Neutrophil (primary cell): ENCODE results near the gene S100PBP.

Experiments
- H3K27ac ChIP-seq: fragments of 200-600 bp; sonication (generic); 2 replicates; pipeline ENCODE4 v1.5.1; 2016; ENCODE audit warnings: mild to moderate bottlenecking, moderate library complexity
- H3K27me3 ChIP-seq: fragments of 200-600 bp; sonication (generic); 2 replicates; pipeline ENCODE4 v1.6.0; 2016; ENCODE audit warnings: mild to moderate bottlenecking
- H3K36me3 ChIP-seq: fragments of 200-600 bp; sonication (generic); 2 replicates; pipeline ENCODE4 v1.5.1; 2017
- H3K4me1 ChIP-seq, 2 experiments: fragments of 200-600 bp in 1 of 2; sonication (generic) in 1 of 2; 1 replicate in 1 of 2; 2 replicates in 1 of 2; pipeline versions ENCODE4 v1.5.1 to v1.6.1; 2013 to 2016; ENCODE audit warnings: low read depth in 1 of 2, low read length in 1 of 2, mild to moderate bottlenecking in 1 of 2, moderate library complexity in 1 of 2; ENCODE audit not compliant: control insufficient read depth in 1 of 2, insufficient read depth in 1 of 2
- H3K4me3 ChIP-seq, 2 experiments: fragments of 200-600 bp in 1 of 2; sonication (generic) in 1 of 2; 1 replicate in 1 of 2; 2 replicates in 1 of 2; pipeline ENCODE4 v1.5.1; 2013 to 2016; ENCODE audit warnings: low read depth in 1 of 2, low read length in 1 of 2, mild to moderate bottlenecking in 1 of 2, moderate library complexity in 1 of 2
- H3K9me3 ChIP-seq: fragments of 200-600 bp; sonication (generic); 2 replicates; pipeline ENCODE4 v1.5.1; 2016
- CTCF ChIP-seq: fragments of 200-600 bp; sonication (generic); IDR thresholded peaks from 2 replicates; pipeline ENCODE4 v1.5.1; 2016; ENCODE audit warnings: antibody characterized with exemption

The S100PBP gene

GRCh38 chr1:32894019-32894600 is 76.7 kb downstream of the S100PBP start:
- Histone ChIP-seq H3K9me3 (no peaks in the 10 kb centered on the region), H3K4me3 (no peak overlapping the region), H3K36me3 (no peaks in the 10 kb centered on the region), H3K27me3 (peaks cover 100% of the 10 kb centered on the region), H3K4me1 (peaks cover 0 to 10% of the 10 kb centered on the region in 2 experiments), H3K27ac (no peak overlapping the region)
- no peak for TF ChIP-seq CTCF

GRCh38 chr1:32894681-32895080 is 77.2 kb downstream of the S100PBP start:
- H3K9me3 ChIP-seq, result no peaks in the 10 kb centered on the region
- TF ChIP-seq CTCF, result no peak
- H3K4me3 ChIP-seq, result no peak overlapping the region
- no peak overlapping the region for H3K27ac ChIP-seq
- peaks cover 100% of the 10 kb centered on the region for H3K27me3 ChIP-seq
- H3K36me3 ChIP-seq, result no peaks in the 10 kb centered on the region
- H3K4me1 ChIP-seq, result peaks cover 0 to 10% of the 10 kb centered on the region in 2 experiments

GRCh38 chr1:32895325-32896215 is 78.1 kb downstream of the S100PBP start:
- Histone ChIP-seq H3K4me3 (no peak overlapping the region), H3K27me3 (peaks cover 100% of the 10 kb centered on the region)

GRCh38 chr1:32896451-32896850 is 79.0 kb downstream of the S100PBP start:
- Histone ChIP-seq H3K27ac (no peak overlapping the region), H3K36me3 (no peaks in the 10 kb centered on the region), H3K4me1 (peaks cover 0 to 10% of the 10 kb centered on the region in 2 experiments), H3K4me3 (no peak overlapping the region), H3K9me3 (no peaks in the 10 kb centered on the region), H3K27me3 (peaks cover 100% of the 10 kb centered on the region)
- TF ChIP-seq CTCF, result no peak

More at GRCh38 chr1:32895325-32896215, 78.1 kb downstream of the S100PBP start:
- no peaks in the 10 kb centered on the region for H3K9me3 ChIP-seq
- H3K4me1 ChIP-seq, result peaks cover 0 to 10% of the 10 kb centered on the region in 2 experiments
- H3K36me3 ChIP-seq, result no peaks in the 10 kb centered on the region
- no peak for TF ChIP-seq CTCF
- no peak overlapping the region for H3K27ac ChIP-seq

GRCh38 chr1:32897082-32898049 is 79.9 kb downstream of the S100PBP start:
- Histone ChIP-seq H3K4me1 (peaks cover 0 to 10% of the 10 kb centered on the region in 2 experiments), H3K27ac (no peak overlapping the region), H3K36me3 (no peaks in the 10 kb centered on the region), H3K4me3 (no peak overlapping the region), H3K27me3 (peaks cover 100% of the 10 kb centered on the region), H3K9me3 (no peaks in the 10 kb centered on the region)
- TF ChIP-seq CTCF, result no peak
